Tibial nerve (tissue), 3 donors: ENCODE results near the gene ATF7.

Experiments
- CTCF ChIP-seq, 5 experiments: fragments of 200-600 bp in 3 of 5; fragments of 450-650 bp in 2 of 5; sonication (generic) in 3 of 5; IDR thresholded peaks; one replicate each; pipeline ENCODE4 v1.5.1; 2016 to 2019; ENCODE audit warnings: antibody characterized with exemption in 5 of 5, mild to moderate bottlenecking in 3 of 5, moderate library complexity in 2 of 5
- POLR2A ChIP-seq, 2 donors: fragments of 450-650 bp; IDR thresholded peaks; one replicate each; pipeline ENCODE4 v1.6.1; 2017; ENCODE audit warnings: antibody characterized with exemption in 2 of 2, mild to moderate bottlenecking in 2 of 2, moderate library complexity in 2 of 2

GRCh38 chr12:53484686-53485575 lies 141.3 kb downstream of the ATF7 start:
- no peak for TF ChIP-seq CTCF (IDR thresholded peaks at IDR 0.05)
- TF ChIP-seq POLR2A (IDR thresholded peaks at IDR 0.05) = no peak
